Measurements from ENCODE around the gene PLA2G6.
"Not testable (repeated sequence)": the region's sequence is repeated elsewhere in the genome, so short reads cannot be mapped to it uniquely, and the experiment has no call there.

PLA2G6 gene

GRCh38 chr22:38164551-38164918 lies 17.1 kb downstream of the PLA2G6 start:
- DNase-seq = no peak

- no peak for DNase-seq
Observed at GRCh38 chr22:38163844-38164550, 17.6 kb downstream of the PLA2G6 start.

- DNase-seq = no peak
Observed at GRCh38 chr22:38162881-38163843, 18.5 kb downstream of the PLA2G6 start.

GRCh38 chr22:38155703-38156102 lies 25.9 kb downstream of the PLA2G6 start:
- no peak for DNase-seq

GRCh38 chr22:38154563-38154915 lies 27.1 kb downstream of the PLA2G6 start:
- not testable (repeated sequence) for DNase-seq

- no peak for DNase-seq
Observed at GRCh38 chr22:38153821-38154562, 27.6 kb downstream of the PLA2G6 start.

GRCh38 chr22:38151126-38151500 lies 30.5 kb downstream of the PLA2G6 start:
- DNase-seq = no peak

- no peak for DNase-seq
Observed at GRCh38 chr22:38148245-38148644, 33.4 kb downstream of the PLA2G6 start.

- not testable (repeated sequence) for DNase-seq
Observed at GRCh38 chr22:38146166-38146565, 35.5 kb downstream of the PLA2G6 start.

- no peak for DNase-seq
Observed at GRCh38 chr22:38144025-38144405, 37.6 kb downstream of the PLA2G6 start.

- DNase-seq = no peak
Observed at GRCh38 chr22:38142606-38143005, 39.0 kb downstream of the PLA2G6 start.

GRCh38 chr22:38141217-38141973 lies 40.2 kb downstream of the PLA2G6 start:
- no peak for DNase-seq

- no peak for DNase-seq
Observed at GRCh38 chr22:38139901-38140300, 41.7 kb downstream of the PLA2G6 start.

GRCh38 chr22:38138961-38139360 lies 42.7 kb downstream of the PLA2G6 start:
- DNase-seq = no peak

GRCh38 chr22:38137876-38138687 lies 43.5 kb downstream of the PLA2G6 start:
- no peak for DNase-seq

GRCh38 chr22:38136607-38137006 lies 45.0 kb downstream of the PLA2G6 start:
- DNase-seq = no peak

- no peak for DNase-seq
Observed at GRCh38 chr22:38135133-38135706, 46.4 kb downstream of the PLA2G6 start.

- no peak for DNase-seq
Observed at GRCh38 chr22:38133331-38133730, 48.3 kb downstream of the PLA2G6 start.

- DNase-seq = no peak
Observed at GRCh38 chr22:38132794-38133193, 48.8 kb downstream of the PLA2G6 start.

- DNase-seq = no peak
Observed at GRCh38 chr22:38132136-38132535, 49.5 kb downstream of the PLA2G6 start.

- DNase-seq = no peak
Observed at GRCh38 chr22:38131399-38131798, 50.2 kb downstream of the PLA2G6 start.

- no peak for DNase-seq
Observed at GRCh38 chr22:38129856-38130255, 51.8 kb downstream of the PLA2G6 start.

All from stimulated activated CD4-positive, alpha-beta T cell treated with anti-CD3 and anti-CD28 coated beads, Interleukin-12 subunit alpha, Interleukin-12 subunit beta, amount 100 ng/mL, for 4 hours (primary cell).